Mesothelial cell of epicardium (in vitro differentiated cells): ENCODE data around the gene LRCH2. TPM values are rescaled to one million over a fixed set of nuclear protein-coding genes. Genes with fewer than 3 reads are reported as not detected.

ENCODE experiments used
- DNase-seq, 2 experiments: peaks; one replicate each; pipeline ENCODE4 v3.0.0; 2021; ENCODE audit warnings: low spot score in 2 of 2; ENCODE audit not compliant: unreplicated experiment in 2 of 2
- H3K27ac Mint-ChIP-seq: 2 replicates; pipeline ENCODE4 v1.8.0; 2021; ENCODE audit warnings: mixed read lengths
- H3K27me3 Mint-ChIP-seq: 2 replicates; pipeline ENCODE4 v1.8.0; 2021; ENCODE audit warnings: low read depth, mixed read lengths
- H3K36me3 Mint-ChIP-seq: 2 replicates; pipeline ENCODE4 v1.8.0; 2021; ENCODE audit warnings: mixed read lengths
- H3K4me1 Mint-ChIP-seq: 2 replicates; pipeline ENCODE4 v1.8.0; 2021; ENCODE audit warnings: mixed read lengths
- H3K4me3 Mint-ChIP-seq: 2 replicates; pipeline ENCODE4 v1.8.0; 2021; ENCODE audit warnings: mild to moderate bottlenecking, moderate library complexity, mixed read lengths
- H3K9me3 Mint-ChIP-seq: 2 replicates; pipeline ENCODE4 v1.8.0; 2021; ENCODE audit warnings: mixed read lengths
- CTCF ChIP-seq: fragments of 200-600 bp; sonication (generic); IDR thresholded peaks from one replicate; pipeline ENCODE4 v1.5.0; 2021; ENCODE audit warnings: antibody characterized with exemption; ENCODE audit not compliant: unreplicated experiment
- total RNA-seq: library from RNA; stranded (reverse); gene quantifications from 3 replicates; pipeline ENCODE4 v1.2.1, GENCODE V29; 2021

The LRCH2 gene
- total RNA-seq, 1 donor from 2014 or later: 29.1 TPM

GRCh38 chrX:115192244-115192700, 41.6 kb downstream of the LRCH2 start:
- H3K27ac Mint-ChIP-seq: no peak overlapping the region
- DNase-seq: no peak
- H3K9me3 Mint-ChIP-seq: peaks cover 5% of the 10 kb centered on the region
- TF ChIP-seq CTCF: no peak
- no peak overlapping the region for H3K4me3 Mint-ChIP-seq
- no peaks in the 10 kb centered on the region for H3K27me3 Mint-ChIP-seq
- H3K36me3 Mint-ChIP-seq: peaks cover 29% of the 10 kb centered on the region
- H3K4me1 Mint-ChIP-seq: peaks cover 5% of the 10 kb centered on the region

DNA sequence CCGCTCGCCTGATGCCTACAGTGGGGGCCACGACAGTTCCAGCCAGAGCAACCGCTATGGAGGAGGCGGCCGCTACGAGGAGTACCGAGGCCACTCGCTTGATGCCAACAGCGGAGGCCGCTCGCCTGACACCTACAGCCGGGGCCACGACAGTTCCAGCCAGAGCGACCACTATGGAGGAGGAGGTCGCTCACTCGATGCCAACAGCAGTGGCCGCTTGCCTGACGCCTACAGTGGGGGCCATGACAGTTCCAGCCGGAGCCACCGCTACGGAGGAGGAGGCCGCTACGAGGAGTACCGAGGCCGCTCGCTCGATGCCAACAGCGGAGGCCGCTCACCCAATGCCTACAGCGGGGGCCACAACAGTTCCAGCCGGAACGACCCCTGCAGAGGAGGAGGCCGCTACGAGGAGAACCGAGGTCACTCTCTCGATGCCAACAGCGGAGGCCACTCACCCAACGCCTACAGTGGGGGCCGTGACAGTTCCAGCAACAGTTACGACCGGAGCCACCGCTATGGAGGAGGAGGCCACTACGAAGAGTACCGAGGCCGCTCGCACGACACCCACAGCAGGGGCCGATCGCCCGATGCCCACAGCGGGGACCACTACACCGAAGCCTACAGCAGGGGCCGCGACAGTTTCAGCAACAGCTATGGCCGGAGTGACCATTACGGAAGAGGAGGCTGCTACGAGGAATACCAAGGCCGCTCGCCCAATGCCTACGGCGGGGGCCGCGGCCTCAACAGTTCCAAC, 42.2 kb downstream of the LRCH2 start:
- Mint-ChIP-seq H3K36me3 (peaks cover 28% of the 10 kb centered on the region), H3K4me3 (no peak overlapping the region), H3K27ac (no peak overlapping the region), H3K9me3 (peaks cover 5% of the 10 kb centered on the region), H3K4me1 (peaks cover 5% of the 10 kb centered on the region), H3K27me3 (no peaks in the 10 kb centered on the region)
- no peak for DNase-seq
- no peak for TF ChIP-seq CTCF

DNA sequence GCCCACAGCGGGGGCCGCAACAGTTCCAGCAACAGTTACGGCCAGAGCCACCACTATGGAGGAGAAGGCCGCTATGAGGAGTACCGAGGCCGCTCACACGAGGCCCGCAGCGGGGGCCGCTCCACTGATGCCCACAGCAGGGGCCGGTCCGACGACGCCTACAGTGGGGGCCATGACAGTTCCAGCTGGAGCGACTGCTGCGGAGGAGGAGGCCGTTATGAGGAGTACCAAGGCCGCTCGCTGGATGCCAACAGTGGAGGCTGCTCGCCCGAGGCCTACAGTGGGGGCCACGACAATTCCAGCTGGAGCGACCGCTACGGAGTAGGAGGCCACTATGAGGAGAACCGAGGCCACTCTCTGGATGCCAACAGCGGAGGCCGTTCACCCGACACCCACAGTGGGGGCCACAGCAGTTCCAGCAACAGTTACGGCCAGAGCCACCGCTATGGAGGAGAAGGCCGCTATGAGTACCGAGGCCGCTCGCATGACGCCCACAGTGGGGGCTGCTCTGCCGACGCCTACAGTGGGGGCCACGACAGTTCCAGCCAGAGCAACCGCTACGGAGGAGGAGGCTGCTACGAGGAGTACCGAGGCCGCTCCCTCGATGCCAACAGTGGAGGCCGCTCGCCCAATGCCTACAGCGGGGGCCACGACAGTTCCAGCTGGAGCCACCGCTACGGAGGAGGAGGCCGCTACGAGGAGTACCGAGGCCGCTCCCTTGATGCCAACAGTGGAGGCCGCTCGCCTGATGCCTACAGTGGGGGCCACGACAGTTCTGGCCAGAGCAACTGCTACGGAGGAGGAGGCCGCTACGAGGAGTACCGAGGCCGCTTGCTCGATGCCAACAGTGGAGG, 43.0 kb downstream of the LRCH2 start:
- H3K27me3 Mint-ChIP-seq: no peaks in the 10 kb centered on the region
- no peak for TF ChIP-seq CTCF
- H3K36me3 Mint-ChIP-seq: peaks cover 30% of the 10 kb centered on the region
- peaks cover 5% of the 10 kb centered on the region for H3K4me1 Mint-ChIP-seq
- peaks cover 5% of the 10 kb centered on the region for H3K9me3 Mint-ChIP-seq
- no peak overlapping the region for H3K27ac Mint-ChIP-seq
- no peak overlapping the region for H3K4me3 Mint-ChIP-seq
- no peak for DNase-seq

DNA sequence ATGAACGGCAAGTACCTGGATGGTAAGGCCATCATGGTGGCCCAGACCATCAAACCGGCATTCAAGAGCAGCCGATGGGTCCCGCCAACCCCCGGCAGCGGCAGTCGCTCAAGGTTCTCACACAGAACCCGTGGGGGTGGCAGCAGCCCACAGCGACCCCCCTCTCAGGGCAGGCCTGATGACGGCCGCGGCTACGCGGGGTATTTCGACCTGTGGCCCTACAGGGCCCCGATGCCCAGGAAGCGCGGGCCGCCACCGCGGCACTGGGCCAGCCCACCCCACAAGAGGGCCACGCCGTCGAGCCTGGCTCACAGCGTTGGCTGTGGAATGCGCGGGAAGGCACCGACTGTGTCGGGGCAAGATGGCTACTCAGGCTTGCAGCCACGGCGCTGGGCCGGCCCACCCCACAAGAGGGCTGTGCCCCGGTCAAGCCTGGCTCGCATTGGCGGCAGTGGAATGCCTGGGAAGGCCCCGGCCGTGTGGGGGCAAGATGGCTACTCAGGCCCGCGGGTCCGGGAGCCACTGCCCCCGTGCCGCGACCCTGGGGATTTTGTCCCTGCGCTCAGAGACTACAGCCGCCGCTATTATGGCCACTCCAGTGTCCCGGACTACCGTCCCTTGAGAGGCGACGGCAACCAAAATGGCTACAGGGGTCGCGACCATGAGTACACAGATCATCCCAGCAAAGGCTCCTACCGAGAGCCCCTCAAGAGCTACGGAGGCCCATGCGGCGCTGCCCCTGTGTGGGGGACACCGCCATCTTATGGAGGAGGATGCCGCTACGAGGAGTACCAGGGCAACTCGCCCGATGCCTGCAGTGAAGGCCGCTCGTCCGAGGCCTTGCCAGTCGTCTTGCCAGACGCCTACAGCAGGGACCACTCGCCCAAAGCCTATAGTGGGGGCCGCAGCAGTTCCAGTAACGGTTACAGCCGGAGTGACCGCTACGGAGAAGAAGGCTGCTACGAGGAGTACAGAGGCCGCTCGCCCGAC, 44.0 kb downstream of the LRCH2 start:
- H3K4me3 Mint-ChIP-seq: no peak overlapping the region
- H3K27me3 Mint-ChIP-seq: no peaks in the 10 kb centered on the region
- peaks cover 5% of the 10 kb centered on the region for H3K4me1 Mint-ChIP-seq
- DNase-seq: no peak
- H3K27ac Mint-ChIP-seq: no peak overlapping the region
- no peak for TF ChIP-seq CTCF
- H3K36me3 Mint-ChIP-seq: peaks cover 30% of the 10 kb centered on the region
- H3K9me3 Mint-ChIP-seq: peaks cover 5% of the 10 kb centered on the region

- TF ChIP-seq CTCF: no peak
- peak within 1 kb of the TSS; percentile 57 for H3K27ac Mint-ChIP-seq
- peaks cover 30% of the 10 kb centered on the region for H3K36me3 Mint-ChIP-seq
- no peaks in the 10 kb centered on the region for H3K27me3 Mint-ChIP-seq
- no peak for DNase-seq
- H3K9me3 Mint-ChIP-seq: peaks cover 5% of the 10 kb centered on the region
- no peak within 1 kb of the TSS for H3K4me3 Mint-ChIP-seq
- peaks cover 5% of the 10 kb centered on the region for H3K4me1 Mint-ChIP-seq
Measured at GRCh38 chrX:115189110-115189509, 44.8 kb downstream of the LRCH2 start, which contains the start of gene RBMXL3. Gene RBMXL3, plus strand, starts transcription at chrX:115189410. Its CDS starts 32 bp downstream, at chrX:115189442.
